NOMO-1 (cell line): ENCODE data around the gene ALX4.

ENCODE experiments used
- DNase-seq, 2 experiments: peaks; one replicate each; lab custom pipeline; 2025; ENCODE audit not compliant: unreplicated experiment in 2 of 2; lab: John Stamatoyannopoulos, UW

Gene ALX4

GRCh38 chr11:44248109-44248508, 61.8 kb downstream of the ALX4 start:
- no peak for DNase-seq

- DNase-seq: no peak
Measured at GRCh38 chr11:44247508-44247907, 62.4 kb downstream of the ALX4 start.

GRCh38 chr11:44246726-44247125, 63.2 kb downstream of the ALX4 start:
- no peak for DNase-seq

GRCh38 chr11:44244639-44245310, 65.2 kb downstream of the ALX4 start:
- no peak for DNase-seq

- DNase-seq: no peak
Measured at GRCh38 chr11:44243595-44244343, 66.2 kb downstream of the ALX4 start.

- no peak for DNase-seq
Measured at GRCh38 chr11:44243086-44243485, 66.9 kb downstream of the ALX4 start.

- no peak for DNase-seq
Measured at GRCh38 chr11:44241851-44242250, 68.1 kb downstream of the ALX4 start.

GRCh38 chr11:44237156-44237555, 72.8 kb downstream of the ALX4 start:
- no peak for DNase-seq

GRCh38 chr11:44236296-44236695, 73.6 kb downstream of the ALX4 start:
- no peak for DNase-seq

- DNase-seq: no peak
Measured at GRCh38 chr11:44235765-44236201, 74.2 kb downstream of the ALX4 start.

GRCh38 chr11:44229624-44230023, 80.3 kb downstream of the ALX4 start:
- no peak for DNase-seq

GRCh38 chr11:44229098-44229497, 80.8 kb downstream of the ALX4 start:
- DNase-seq: no peak

- DNase-seq: no peak
Measured at GRCh38 chr11:44228379-44228778, 81.6 kb downstream of the ALX4 start.

- no peak for DNase-seq
Measured at GRCh38 chr11:44226945-44227344, 83.0 kb downstream of the ALX4 start.

GRCh38 chr11:44226490-44226889, 83.4 kb downstream of the ALX4 start:
- no peak for DNase-seq

- DNase-seq: no peak
Measured at GRCh38 chr11:44224867-44225501, 85.0 kb downstream of the ALX4 start.

- no peak for DNase-seq
Measured at GRCh38 chr11:44223238-44223637, 86.7 kb downstream of the ALX4 start.

GRCh38 chr11:44221992-44222391, 87.9 kb downstream of the ALX4 start:
- DNase-seq: no peak

- no peak for DNase-seq
Measured at GRCh38 chr11:44221456-44221855, 88.5 kb downstream of the ALX4 start.

GRCh38 chr11:44219830-44220796, 89.8 kb downstream of the ALX4 start:
- no peak for DNase-seq

GRCh38 chr11:44217432-44217831, 92.5 kb downstream of the ALX4 start:
- no peak for DNase-seq
